22Rv1 (cell line): ENCODE results near the gene DENND6B.

Experiments used
- ZFX ChIP-seq: fragments of 450-650 bp; IDR thresholded peaks from 2 replicates; pipeline ENCODE4 v1.6.1; 2017; ENCODE audit warnings: antibody characterized with exemption, borderline replicate concordance
- TF ChIP-seq, protein P1 (sequence below): fragments of 450-650 bp; IDR thresholded peaks from 2 replicates; pipeline ENCODE4 v1.5.1; 2017; ENCODE audit warnings: mild to moderate bottlenecking

DNA sequence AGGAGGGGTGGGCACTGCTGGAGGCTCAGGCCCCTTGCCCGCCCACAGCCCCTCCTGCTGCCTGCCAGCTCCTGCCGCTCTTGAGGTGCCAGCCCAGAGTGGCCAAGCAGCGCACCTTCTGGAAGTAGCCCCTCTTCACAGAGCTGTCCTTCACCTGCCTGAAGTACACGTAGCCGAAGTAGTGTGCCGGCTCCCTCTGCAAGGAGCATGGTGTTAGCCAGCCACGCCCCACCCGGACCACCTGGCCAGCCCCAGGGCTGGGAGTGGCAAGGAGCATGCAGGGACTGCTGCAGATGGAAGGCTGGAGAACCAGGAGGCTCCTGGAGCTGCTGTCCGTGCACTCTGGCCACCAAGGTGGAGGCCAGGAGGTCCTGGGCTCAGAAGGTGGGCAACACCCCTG lies 9.6 kb downstream of the DENND6B start:
- TF ChIP-seq, protein P1, sequence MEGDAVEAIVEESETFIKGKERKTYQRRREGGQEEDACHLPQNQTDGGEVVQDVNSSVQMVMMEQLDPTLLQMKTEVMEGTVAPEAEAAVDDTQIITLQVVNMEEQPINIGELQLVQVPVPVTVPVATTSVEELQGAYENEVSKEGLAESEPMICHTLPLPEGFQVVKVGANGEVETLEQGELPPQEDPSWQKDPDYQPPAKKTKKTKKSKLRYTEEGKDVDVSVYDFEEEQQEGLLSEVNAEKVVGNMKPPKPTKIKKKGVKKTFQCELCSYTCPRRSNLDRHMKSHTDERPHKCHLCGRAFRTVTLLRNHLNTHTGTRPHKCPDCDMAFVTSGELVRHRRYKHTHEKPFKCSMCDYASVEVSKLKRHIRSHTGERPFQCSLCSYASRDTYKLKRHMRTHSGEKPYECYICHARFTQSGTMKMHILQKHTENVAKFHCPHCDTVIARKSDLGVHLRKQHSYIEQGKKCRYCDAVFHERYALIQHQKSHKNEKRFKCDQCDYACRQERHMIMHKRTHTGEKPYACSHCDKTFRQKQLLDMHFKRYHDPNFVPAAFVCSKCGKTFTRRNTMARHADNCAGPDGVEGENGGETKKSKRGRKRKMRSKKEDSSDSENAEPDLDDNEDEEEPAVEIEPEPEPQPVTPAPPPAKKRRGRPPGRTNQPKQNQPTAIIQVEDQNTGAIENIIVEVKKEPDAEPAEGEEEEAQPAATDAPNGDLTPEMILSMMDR, result no peak
- TF ChIP-seq ZFX, result no peak
